K562 (cell line): ENCODE results near the gene FZD1. TPM values are rescaled to one million over a fixed set of nuclear protein-coding genes. Genes with fewer than 3 reads are reported as not detected.
A peak's percentile ranks its signal among the peaks of the same experiment; 100 is the strongest.

Experiments
- ATAC-seq: fragments of 200-7000 bp; cut with Tn5 transposase; 3 replicates; pipeline ENCODE4 v1.9.1; 2020; ENCODE audit warnings: moderate library complexity
- Bru-seq: library from RNA; stranded (reverse); fragments of 400-500 nt; gene quantifications from one replicate; lab custom pipeline; 2021; lab: Mats Ljungman, UMichigan
- BruChase-seq, 2 experiments: library from RNA; stranded (reverse); fragments of 400-500 nt; gene quantifications; one replicate each; lab custom pipeline; 2021; lab: Mats Ljungman, UMichigan
- BruUV-seq: library from RNA; stranded (reverse); fragments of 400-500 nt; replicated peaks from 2 replicates; lab custom pipeline; 2021; lab: Mats Ljungman, UMichigan
- CTCF ChIA-PET: fragments of 300-600 bp; formaldehyde crosslinking; extraction: SDS; loops from one replicate; lab custom pipeline; 2021; ENCODE audit warnings: low intra/inter-chr PET ratio; lab: Yijun Ruan, JAX
- POLR2A ChIA-PET: fragments of 300-600, 350-650 bp; sonication (Branson Sonifier 250); formaldehyde crosslinking; extraction: SDS; loops from one replicate; lab custom pipeline; 2021; ENCODE audit warnings: antibody characterized with exemption, inconsistent platforms; lab: Yijun Ruan, JAX
- DNase-seq, 4 experiments: peaks; one replicate each; pipeline versions ENCODE4 v3.0.0 to v3.0.0-alpha.2; 2011 to 2018; ENCODE audit warnings: low spot score in 3 of 4, mixed read lengths in 3 of 4; ENCODE audit errors: extremely low read depth in 1 of 4
- FAIRE-seq: peaks from 2 replicates; lab custom pipeline; 2011; peaks lifted over from hg19 to GRCh38; lab: Jason Lieb, UNC
- H2AFZ ChIP-seq: 2 replicates; pipeline ENCODE4 v1.6.0; 2011; ENCODE audit warnings: low read depth, low read length, control low read depth, inconsistent platforms
- H3K27ac ChIP-seq: fragments of 200-600 bp; 3 replicates; pipeline ENCODE4 v1.8.0; 2011; ENCODE audit warnings: low read depth, mild to moderate bottlenecking, control low read depth, inconsistent platforms, low read length, moderate library complexity, mixed read lengths; ENCODE audit errors: extremely low read depth
- H3K27me3 ChIP-seq, 2 experiments: fragments of 300-600 bp in 1 of 2; 2 replicates in 1 of 2; 3 replicates in 1 of 2; pipeline versions ENCODE4 v1.6.0 to v1.8.0; 2011; ENCODE audit warnings: inconsistent platforms in 2 of 2, low read length in 2 of 2, mild to moderate bottlenecking in 1 of 2, mixed read lengths in 1 of 2, moderate library complexity in 1 of 2; ENCODE audit not compliant: control insufficient read depth in 2 of 2, insufficient read depth in 2 of 2
- H3K36me3 ChIP-seq: fragments of 300-600 bp; 3 replicates; pipeline ENCODE4 v1.8.0; 2011; ENCODE audit warnings: mild to moderate bottlenecking, low read length, inconsistent platforms; ENCODE audit not compliant: control insufficient read depth, insufficient read depth
- H3K4me1 ChIP-seq, 2 experiments: fragments of 200-600 bp in 1 of 2; replicated peaks in 1 of 2; 2 replicates in 1 of 2; 3 replicates in 1 of 2; pipeline versions ENCODE4 v1.5.1 to v1.8.0; 2011; ENCODE audit warnings: inconsistent platforms in 2 of 2, low read length in 2 of 2, mild to moderate bottlenecking in 1 of 2, mixed read lengths in 1 of 2, moderate library complexity in 1 of 2; ENCODE audit not compliant: control insufficient read depth in 2 of 2, insufficient read depth in 2 of 2
- H3K4me2 ChIP-seq: 2 replicates; pipeline ENCODE4 v1.6.1; 2011; ENCODE audit warnings: low read length, control low read depth, inconsistent platforms, mixed read lengths; ENCODE audit not compliant: insufficient read depth
- H3K4me3 ChIP-seq: fragments of 200-600 bp; sonication (generic), shearing (Covaris generic); 2 replicates; pipeline ENCODE4 v1.5.1; 2016; ENCODE audit warnings: control low read depth, inconsistent platforms
- H3K79me2 ChIP-seq: fragments of 200-600 bp; 3 replicates; pipeline ENCODE4 v1.8.0; 2011; ENCODE audit warnings: low read length, inconsistent platforms; ENCODE audit not compliant: control insufficient read depth, insufficient read depth
- H3K9ac ChIP-seq, 2 experiments: 2 replicates each; pipeline versions ENCODE4 v1.6.0 to v1.6.1; 2011; ENCODE audit warnings: low read depth in 2 of 2, low read length in 2 of 2, control low read depth in 1 of 2, inconsistent platforms in 1 of 2, mild to moderate bottlenecking in 1 of 2, mixed read lengths in 1 of 2; ENCODE audit not compliant: insufficient read depth in 1 of 2
- H3K9me1 ChIP-seq: one replicate; pipeline ENCODE4 v1.6.0; 2011; ENCODE audit warnings: inconsistent platforms, mild to moderate bottlenecking, low read length, moderate library complexity; ENCODE audit not compliant: control insufficient read depth, insufficient read depth
- H3K9me3 ChIP-seq: replicated peaks from 2 replicates; pipeline ENCODE4 v1.5.1; 2011; ENCODE audit warnings: low read depth, low read length, inconsistent platforms; ENCODE audit not compliant: control insufficient read depth, insufficient read depth
- H4K20me1 ChIP-seq: replicated peaks from 2 replicates; pipeline ENCODE4 v1.6.1; 2011; ENCODE audit warnings: low read length, inconsistent platforms, mixed read lengths; ENCODE audit not compliant: control insufficient read depth, insufficient read depth
- AFF1 ChIP-seq, 2 experiments: fragments of 450-650 bp; IDR thresholded peaks; 2 replicates each; pipeline ENCODE4 v1.6.1; 2018; ENCODE audit warnings: mild to moderate bottlenecking in 2 of 2, low read depth in 1 of 2; ENCODE audit not compliant: partially characterized antibody in 2 of 2
- ETV5 ChIP-seq: sonication (generic); formaldehyde crosslinking; IDR thresholded peaks from 2 replicates; pipeline ENCODE4 v1.4.0; 2020; ENCODE audit warnings: low read depth, mild to moderate bottlenecking, missing genetic modification reagents
- MBD2 ChIP-seq: sonication (generic); IDR thresholded peaks from 2 replicates; pipeline ENCODE4 v1.6.1; 2016; ENCODE audit warnings: low read depth, borderline replicate concordance
- PTRF ChIP-seq: fragments of 450-650 bp; IDR thresholded peaks from 2 replicates; pipeline ENCODE4 v1.6.1; 2016; ENCODE audit warnings: mild to moderate bottlenecking, missing genetic modification characterization, missing compliant biosample characterization
- RFX1 ChIP-seq: fragments of 450-650 bp; IDR thresholded peaks from 2 replicates; pipeline ENCODE4 v1.6.1; 2016; ENCODE audit warnings: mild to moderate bottlenecking, moderate library complexity
- TOE1 ChIP-seq, 2 experiments: fragments of 450-650 bp in 1 of 2; sonication (generic) in 1 of 2; formaldehyde crosslinking in 1 of 2; IDR thresholded peaks; 2 replicates each; pipeline versions ENCODE4 v1.7.1 to v1.8.0; 2016 to 2022; ENCODE audit warnings: borderline replicate concordance in 2 of 2, mild to moderate bottlenecking in 2 of 2, antibody characterized with exemption in 1 of 2, inconsistent platforms in 1 of 2, low read depth in 1 of 2, missing genetic modification reagents in 1 of 2, moderate library complexity in 1 of 2
- ZNF384 ChIP-seq: IDR thresholded peaks from 2 replicates; pipeline ENCODE4 v1.6.1; 2012; ENCODE audit warnings: low read depth, low read length, improper control_type of control experiment
- ZNF589 ChIP-seq: fragments of 200-800 bp; sonication (Bioruptor generic); IDR thresholded peaks from 2 replicates; pipeline ENCODE4 v1.6.1; 2016; ENCODE audit warnings: low read depth, missing genetic modification characterization, missing compliant biosample characterization
- WGBS: fragments of 100-300 bp; shearing (Covaris generic); methylation state at CpG from one replicate; pipeline ENCODE4 v1.1.6; 2016; ENCODE audit warnings: low coverage, mixed read lengths; ENCODE audit not compliant: insufficient coverage; ENCODE audit errors: missing lambda C conversion rate; 5-methylcytosine and 5-hydroxymethylcytosine counted together
- in situ Hi-C: fragments of 300-500 bp; cut with MboI; formaldehyde crosslinking; loops from 4 replicates; pipeline ENCODE4 v1.15.0; 2018; ENCODE audit warnings: inconsistent platforms, mixed read lengths
- intact Hi-C: fragments of 100-400 bp; cut with micrococcal nuclease; formaldehyde crosslinking; loops from 2 replicates; pipeline ENCODE4 v1.14.2; 2022
- long read RNA-seq, 3 experiments: library from polyadenylated mRNA in 2 of 3; library from RNA in 1 of 3; unstranded in 2 of 3; stranded (forward) in 1 of 3; transcript quantifications; one replicate each; pipeline ENCODE4 v2.0.0, GENCODE V29; 2019 to 2022
- polyA minus RNA-seq, 3 experiments: library from RNA; depleted of rRNA, polyadenylated mRNA; stranded (reverse); fragments of >200 nt; gene quantifications; 2 replicates each; pipeline ENCODE4 v1.2.3, GENCODE V29; 2011
- polyA plus RNA-seq, 8 experiments: library from polyadenylated mRNA; depleted of rRNA in 4 of 8; stranded (reverse) in 5 of 8; unstranded in 3 of 8; fragments of >200 nt; fragmentation: Nextera tagmentation in 2 of 8; fragmentation: Illumina TruSeq in 1 of 8; extraction: Ambion mirVana in 2 of 8; extraction: Trizol in 1 of 8; gene quantifications; 2 replicates each; pipeline versions ENCODE4 v1.2.1 to v1.2.3, GENCODE V29; 2011 to 2014; ENCODE audit warnings: inconsistent platforms in 1 of 8, missing spikeins in 1 of 8
- total RNA-seq, 7 experiments: library from RNA; depleted of rRNA in 6 of 7; stranded (reverse); fragments of >200 nt in 6 of 7; fragmentation: Illumina TruSeq in 2 of 7; extraction: Trizol in 2 of 7; gene quantifications; 2 replicates each; pipeline versions ENCODE4 v1.2.1 to v1.2.3, GENCODE V29; 2011 to 2021; ENCODE audit warnings: low replicate concordance in 1 of 7

Gene FZD1
- 2.7 and 4.4 TPM in 2 replicates for total RNA-seq (2011; cell fraction: chromatin; rRNA removed; ENCODE audit: low replicate concordance)
- total RNA-seq (2011; cell fraction: nucleolus; rRNA removed): 7.2 and 7.8 TPM in 2 replicates
- 4.8 and 5.5 TPM in 2 replicates for total RNA-seq (2011; cell fraction: nucleoplasm; rRNA removed)
- total RNA-seq (2014; rRNA removed): 3.7 and 4.4 TPM in 2 replicates
- 1.8 and 1.9 TPM in 2 replicates for total RNA-seq (2014; rRNA removed; fragmentation: Illumina TruSeq; extraction: Trizol)
- 2.4 and 2.5 TPM in 2 replicates for total RNA-seq (2015; rRNA removed; fragmentation: Illumina TruSeq; extraction: Trizol)
- total RNA-seq (2021): 4.9 and 5.1 TPM in 2 replicates
- 0.60 and 1.0 TPM in 2 replicates for polyA plus RNA-seq (2011; rRNA removed)
- polyA plus RNA-seq (2011; cell fraction: cytosol; rRNA removed): 0.75 and 2.3 TPM in 2 replicates
- polyA plus RNA-seq (2011; cell fraction: nucleus; rRNA removed): 0.86 and 1.7 TPM in 2 replicates
- 2.5 and 2.8 TPM in 2 replicates for polyA plus RNA-seq (2012)
- 1.7 and 2.1 TPM in 2 replicates for polyA plus RNA-seq (2014; fragmentation: Illumina TruSeq; extraction: Trizol)
- under 1 TPM; 0.25 to 0.27 TPM for polyA plus RNA-seq (2014; fragmentation: Nextera tagmentation; extraction: Ambion mirVana)
- polyA plus RNA-seq (2014; rRNA removed): 2.7 and 3.0 TPM in 2 replicates
- 0.93 and 1.8 TPM in 2 replicates for polyA minus RNA-seq (2011; rRNA and poly(A)+ RNA removed)
- polyA minus RNA-seq (2011; cell fraction: cytosol; rRNA and poly(A)+ RNA removed): 2.3 and 2.6 TPM in 2 replicates
- polyA minus RNA-seq (2011; cell fraction: nucleus; rRNA and poly(A)+ RNA removed): 3.0 and 3.4 TPM in 2 replicates
- percentile 70 among the genes with signal in this experiment for Bru-seq, nascent RNA
- percentile 66 among the genes with signal in this experiment for BruChase-seq, experiment 1, labeled RNA remaining after a 2-hour chase
- percentile 69 among the genes with signal in this experiment for BruChase-seq, experiment 2, labeled RNA remaining after a 6-hour chase
- long read RNA-seq, experiment 1, full-length matches to known transcripts: 74 of 74 reads
- long read RNA-seq, experiment 1, partial matches to known transcripts: 0 of 74 reads
- long read RNA-seq, experiment 1, other reads (novel, unspliced or antisense): 0 of 74 reads
- long read RNA-seq, experiment 2, full-length matches to known transcripts: 10 of 10 reads
- long read RNA-seq, experiment 2, partial matches to known transcripts: 0 of 10 reads
- long read RNA-seq, experiment 2, other reads (novel, unspliced or antisense): 0 of 10 reads
- long read RNA-seq, experiment 3, full-length matches to known transcripts: 2 of 2 reads
- long read RNA-seq, experiment 3, partial matches to known transcripts: 0 of 2 reads
- long read RNA-seq, experiment 3, other reads (novel, unspliced or antisense): 0 of 2 reads

- Histone ChIP-seq H2AFZ (peak within 1 kb of the TSS; percentile 94), H3K36me3 (no peaks in the 10 kb centered on the region), H3K27ac (peak within 1 kb of the TSS; percentile 77), H3K9me3 (no peaks in the 10 kb centered on the region), H3K27me3 (no peaks in the 10 kb centered on the region), H4K20me1 (no peaks in the 10 kb centered on the region), H3K79me2 (peaks cover 9% of the 10 kb centered on the region; the same call in 2 of the 3 replicates), H3K9me1 (no peaks in the 10 kb centered on the region), H3K4me2 (peak within 1 kb of the TSS; percentile 83), H3K9ac (peak within 1 kb of the TSS; percentile 79 to 91), H3K4me3 (peak within 1 kb of the TSS; percentile 80), H3K4me1 (peaks cover 3 to 37% of the 10 kb centered on the region in 2 experiments; a peak in 3 of 5 replicates)
- POLR2A ChIA-PET: interaction anchor here (0.6 to 1.4 kb wide), 3 partner anchors 13 to 995 kb away, joined by 3 to 4 read pairs (median 3); no protein-coding TSS in a partner anchor
- CTCF ChIA-PET: interaction anchor here (0.7 kb wide), 1 partner anchor 371 kb away, joined by 6 read pairs; no protein-coding TSS in a partner anchor
- DNase-seq (peak; percentile 90 to 99 (median 91)), ATAC-seq (peak; percentile 94), FAIRE-seq (peak; percentile 91)
- in situ Hi-C loops: no loop called here
- BruUV-seq: no TSS peak
- intact Hi-C loops: loop anchor here (1.0 to 10.0 kb wide), 2 partner anchors 36 to 601 kb away; no protein-coding TSS in a partner anchor
- WGBS: under 1% methylated on average over 71 of the region's 90 CpGs
- TF ChIP-seq PTRF (no peak), ZNF384 (peak; percentile 46), ZNF589 (no peak), MBD2 (peak; percentile 59; the same call in 1 of the 2 replicates), TOE1 (IDR thresholded peaks at IDR 0.05; ENCODE audit: borderline replicate concordance) (peak; percentile 98), TOE1 (CRISPR knock-in tag; IDR thresholded peaks at IDR 0.05; ENCODE audit: borderline replicate concordance, low read depth) (no peak), RFX1 (no peak), ETV5 (CRISPR knock-in tag) (peak; percentile 63), AFF1 (IDR thresholded peaks at IDR 0.05; ENCODE audit: low read depth in 1 of 2, partially characterized antibody in 2 of 2) (peak in 1 of 2 experiments; percentile 77)
Measured at GRCh38 chr7:91264046-91264923, at the start of gene FZD1. FZD1 (plus strand) TSS chr7:91264433; CDS start chr7:91264881, 448 bp downstream.
